ENCODE measurements around the gene SLC25A21. TPM values are rescaled to one million over a fixed set of nuclear protein-coding genes. Genes with fewer than 3 reads are reported as not detected.

The SLC25A21 gene
- total RNA-seq, 1 experiment from 2014 or later: 7.1 TPM

DNA sequence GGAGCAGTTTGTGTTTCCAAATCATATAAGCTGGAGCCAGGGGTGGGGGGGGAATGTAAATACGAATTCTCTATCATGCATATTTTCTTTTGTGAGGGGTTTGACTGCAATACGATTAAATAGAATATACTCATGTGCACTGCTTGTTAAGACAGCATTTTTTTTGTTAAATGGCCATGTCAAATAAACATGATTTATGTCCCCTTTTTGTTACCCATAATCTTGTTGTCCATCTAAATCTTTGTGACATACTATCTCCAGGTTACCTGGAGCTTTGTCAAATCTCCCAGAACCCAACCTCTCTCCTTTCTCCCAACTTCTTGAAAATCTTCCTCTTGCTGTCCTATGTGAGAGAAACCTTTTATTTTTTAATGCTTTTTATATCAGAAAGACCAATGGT lies 233.1 kb downstream of the SLC25A21 start:
- no peak overlapping the region for H4K91ac ChIP-seq (ENCODE audit: insufficient read length, low read depth, low read length)
- H2AK5ac ChIP-seq (ENCODE audit: insufficient read length, low read length): no peak overlapping the region
- no peak overlapping the region for H3K23ac ChIP-seq (ENCODE audit: insufficient read length, low read depth, low read length)
- H2AFZ ChIP-seq (ENCODE audit: low read length): no peak overlapping the region
- Mint-ChIP-seq H3K4me1 (peaks cover 0 to 7% of the 10 kb centered on the region in 2 experiments; a peak in 1 of 4 replicates), H3K9me3 (no peaks in the 10 kb centered on the region), H3K4me3 (no peak overlapping the region), H3K27me3 (ENCODE audit: low read depth) (peaks cover 2% of the 10 kb centered on the region), H3K27ac (no peak overlapping the region), H3K36me3 (ENCODE audit: insufficient read depth in 1 of 3, low read depth in 3 of 3) (no peaks in the 10 kb centered on the region)
- no peak overlapping the region for H3K4me2 ChIP-seq (ENCODE audit: insufficient read depth, insufficient read length, low read length)
- H3K14ac ChIP-seq (ENCODE audit: insufficient read depth, low read length): no peak overlapping the region
- H3K27ac ChIP-seq (ENCODE audit: insufficient read length, low read depth, low read length): no peak overlapping the region
- H3K18ac ChIP-seq (ENCODE audit: insufficient read length, low read depth, low read length): no peak overlapping the region
- no peaks in the 10 kb centered on the region for H4K20me1 ChIP-seq (ENCODE audit: control insufficient read depth, insufficient read depth, insufficient read length)
- H3K4ac ChIP-seq (ENCODE audit: low read depth, low read length): no peak overlapping the region
- no peak for DNase-seq
- no peak overlapping the region for H3K56ac ChIP-seq (ENCODE audit: insufficient read length, low read depth, low read length)
- no peaks in the 10 kb centered on the region for H3K79me1 ChIP-seq (ENCODE audit: insufficient read depth, low read depth, low read length, poor library complexity, severe bottlenecking)
- no peaks in the 10 kb centered on the region; the same call in 1 of the 2 replicates for H3K4me1 ChIP-seq (ENCODE audit: insufficient read depth, low read length)
- H3K27me3 ChIP-seq (ENCODE audit: insufficient read depth, low read length): no peaks in the 10 kb centered on the region
- no peak overlapping the region for H2BK12ac ChIP-seq (ENCODE audit: insufficient read length, low read depth, low read length)
- H2BK20ac ChIP-seq (ENCODE audit: low read depth, low read length, poor library complexity, severe bottlenecking): no peak overlapping the region
- H4K5ac ChIP-seq (ENCODE audit: insufficient read length, low read depth, low read length): no peak overlapping the region
- H3T11ph ChIP-seq (ENCODE audit: low read length): no peak overlapping the region
- H3K23me2 ChIP-seq (ENCODE audit: insufficient read length, low read depth, low read length, poor library complexity, severe bottlenecking): no peaks in the 10 kb centered on the region
- H2BK120ac ChIP-seq (ENCODE audit: low read depth, low read length, poor library complexity, severe bottlenecking): no peak overlapping the region
- WGBS (ENCODE audit: extremely low coverage, insufficient read length, low lambda C conversion rate): no CpG with 5 or more reads among the region's 2 CpGs
- TF ChIP-seq, protein P1, sequence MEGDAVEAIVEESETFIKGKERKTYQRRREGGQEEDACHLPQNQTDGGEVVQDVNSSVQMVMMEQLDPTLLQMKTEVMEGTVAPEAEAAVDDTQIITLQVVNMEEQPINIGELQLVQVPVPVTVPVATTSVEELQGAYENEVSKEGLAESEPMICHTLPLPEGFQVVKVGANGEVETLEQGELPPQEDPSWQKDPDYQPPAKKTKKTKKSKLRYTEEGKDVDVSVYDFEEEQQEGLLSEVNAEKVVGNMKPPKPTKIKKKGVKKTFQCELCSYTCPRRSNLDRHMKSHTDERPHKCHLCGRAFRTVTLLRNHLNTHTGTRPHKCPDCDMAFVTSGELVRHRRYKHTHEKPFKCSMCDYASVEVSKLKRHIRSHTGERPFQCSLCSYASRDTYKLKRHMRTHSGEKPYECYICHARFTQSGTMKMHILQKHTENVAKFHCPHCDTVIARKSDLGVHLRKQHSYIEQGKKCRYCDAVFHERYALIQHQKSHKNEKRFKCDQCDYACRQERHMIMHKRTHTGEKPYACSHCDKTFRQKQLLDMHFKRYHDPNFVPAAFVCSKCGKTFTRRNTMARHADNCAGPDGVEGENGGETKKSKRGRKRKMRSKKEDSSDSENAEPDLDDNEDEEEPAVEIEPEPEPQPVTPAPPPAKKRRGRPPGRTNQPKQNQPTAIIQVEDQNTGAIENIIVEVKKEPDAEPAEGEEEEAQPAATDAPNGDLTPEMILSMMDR (conservative IDR thresholded peaks at IDR 0.05): no peak
- no peak overlapping the region for H3K9ac ChIP-seq (ENCODE audit: extremely low read depth, insufficient read length, low read length)
- H3K79me2 ChIP-seq (ENCODE audit: insufficient read depth, low read length): no peaks in the 10 kb centered on the region
- no peaks in the 10 kb centered on the region for H3K9me3 ChIP-seq (ENCODE audit: control insufficient read depth, low read depth, low read length)
- H4K8ac ChIP-seq (replicated peaks; ENCODE audit: insufficient read length, low read depth, low read length): no peak overlapping the region
- H2BK15ac ChIP-seq (ENCODE audit: low read depth, low read length): no peak overlapping the region
- H2BK5ac ChIP-seq (ENCODE audit: insufficient read length, low read length): no peak overlapping the region

All from H9 (cell line).